BE2C (cell line): ENCODE measurements around the gene CLEC3B. TPM values are rescaled to one million over a fixed set of nuclear protein-coding genes. Genes with fewer than 3 reads are reported as not detected.
"Not testable (repeated sequence)": the region's sequence is repeated elsewhere in the genome, so short reads cannot be mapped to it uniquely, and the experiment has no call there.

Source experiments
- DNase-seq: peaks from one replicate; pipeline ENCODE4 v3.0.0-alpha.2; 2020
- H3K27me3 ChIP-seq: fragments of 250-450 bp; sonication (Bioruptor Pico); 2 replicates; pipeline ENCODE4 v1.5.1; 2020; ENCODE audit warnings: mild to moderate bottlenecking
- H3K36me3 ChIP-seq: fragments of 250-450 bp; sonication (Bioruptor Pico); 2 replicates; pipeline ENCODE4 v1.5.1; 2020; ENCODE audit warnings: mild to moderate bottlenecking
- H3K4me1 ChIP-seq: fragments of 250-450 bp; sonication (Bioruptor Pico); 2 replicates; pipeline ENCODE4 v1.5.1; 2020
- H3K4me3 ChIP-seq: 2 replicates; pipeline ENCODE4 v1.5.1; 2011; ENCODE audit warnings: low read depth, low read length
- H3K9me3 ChIP-seq: fragments of 250-450 bp; sonication (Bioruptor Pico); 2 replicates; pipeline ENCODE4 v1.5.1; 2020
- polyA plus RNA-seq: library from polyadenylated mRNA; unstranded; fragments of >200 nt; gene quantifications from one replicate; pipeline ENCODE4 v1.2.1, GENCODE V29; 2012; ENCODE audit warnings: low read depth, missing spikeins; ENCODE audit not compliant: insufficient read length, insufficient read depth
- TF ChIP-seq, protein P1 (sequence below): IDR thresholded peaks from 2 replicates; pipeline ENCODE4 v1.5.1; 2012; ENCODE audit warnings: mild to moderate bottlenecking, low read depth, low read length

CLEC3B gene, protein sequence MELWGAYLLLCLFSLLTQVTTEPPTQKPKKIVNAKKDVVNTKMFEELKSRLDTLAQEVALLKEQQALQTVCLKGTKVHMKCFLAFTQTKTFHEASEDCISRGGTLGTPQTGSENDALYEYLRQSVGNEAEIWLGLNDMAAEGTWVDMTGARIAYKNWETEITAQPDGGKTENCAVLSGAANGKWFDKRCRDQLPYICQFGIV
- not detected for polyA plus RNA-seq

DNA sequence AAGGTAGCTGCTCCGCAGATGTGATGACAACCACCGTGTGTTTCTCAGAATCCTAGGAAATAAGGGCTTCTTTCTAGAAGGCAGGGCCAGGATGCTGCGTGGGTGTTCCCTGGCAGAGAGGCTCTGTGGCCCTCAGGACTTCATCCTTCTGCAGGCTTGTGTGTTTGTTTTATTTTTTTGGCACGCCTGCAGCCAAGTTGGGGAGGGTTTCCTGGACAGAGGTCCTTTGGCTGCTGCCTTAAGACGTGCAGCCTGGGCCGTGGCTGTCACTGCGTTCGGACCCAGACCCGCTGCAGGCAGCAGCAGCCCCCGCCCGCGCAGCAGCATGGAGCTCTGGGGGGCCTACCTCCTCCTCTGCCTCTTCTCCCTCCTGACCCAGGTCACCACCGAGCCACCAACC lies at the start of gene CLEC3B:
CLEC3B (plus strand) TSS at position 266 of the 400 bp plus-strand sequence; CDS start at position 326, 60 bp downstream.
- Histone ChIP-seq H3K9me3 (no peaks in the 10 kb centered on the region), H3K4me1 (no peaks in the 10 kb centered on the region), H3K4me3 (no peak within 1 kb of the TSS), H3K27me3 (no peaks in the 10 kb centered on the region), H3K36me3 (no peaks in the 10 kb centered on the region)
- TF ChIP-seq, protein P1, sequence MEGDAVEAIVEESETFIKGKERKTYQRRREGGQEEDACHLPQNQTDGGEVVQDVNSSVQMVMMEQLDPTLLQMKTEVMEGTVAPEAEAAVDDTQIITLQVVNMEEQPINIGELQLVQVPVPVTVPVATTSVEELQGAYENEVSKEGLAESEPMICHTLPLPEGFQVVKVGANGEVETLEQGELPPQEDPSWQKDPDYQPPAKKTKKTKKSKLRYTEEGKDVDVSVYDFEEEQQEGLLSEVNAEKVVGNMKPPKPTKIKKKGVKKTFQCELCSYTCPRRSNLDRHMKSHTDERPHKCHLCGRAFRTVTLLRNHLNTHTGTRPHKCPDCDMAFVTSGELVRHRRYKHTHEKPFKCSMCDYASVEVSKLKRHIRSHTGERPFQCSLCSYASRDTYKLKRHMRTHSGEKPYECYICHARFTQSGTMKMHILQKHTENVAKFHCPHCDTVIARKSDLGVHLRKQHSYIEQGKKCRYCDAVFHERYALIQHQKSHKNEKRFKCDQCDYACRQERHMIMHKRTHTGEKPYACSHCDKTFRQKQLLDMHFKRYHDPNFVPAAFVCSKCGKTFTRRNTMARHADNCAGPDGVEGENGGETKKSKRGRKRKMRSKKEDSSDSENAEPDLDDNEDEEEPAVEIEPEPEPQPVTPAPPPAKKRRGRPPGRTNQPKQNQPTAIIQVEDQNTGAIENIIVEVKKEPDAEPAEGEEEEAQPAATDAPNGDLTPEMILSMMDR, result no peak
- DNase-seq, result no peak

DNA sequence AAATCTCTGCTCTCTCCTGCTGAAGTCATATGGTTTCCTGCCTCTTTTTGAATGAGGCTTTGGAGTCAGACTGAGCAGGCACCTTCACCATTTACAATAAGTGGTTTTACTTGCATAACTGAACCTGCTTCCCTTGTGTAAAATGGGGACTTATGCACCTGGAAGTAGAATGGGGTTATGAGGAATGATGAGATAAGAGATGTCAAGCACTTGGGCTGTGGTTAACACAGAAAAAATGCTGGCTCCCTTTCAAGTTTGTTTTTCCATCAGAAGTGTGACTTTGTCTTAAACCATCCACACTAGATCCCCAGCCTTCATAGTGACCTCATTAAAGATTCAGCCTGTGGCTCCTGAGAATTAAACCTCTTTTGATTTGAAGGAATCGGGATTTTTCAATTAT lies 44.9 kb upstream of the CLEC3B start:
- Histone ChIP-seq H3K9me3 (no peaks in the 10 kb centered on the region), H3K36me3 (no peaks in the 10 kb centered on the region), H3K4me3 (no peak overlapping the region), H3K4me1 (no peaks in the 10 kb centered on the region), H3K27me3 (no peaks in the 10 kb centered on the region)
- no peak for DNase-seq
- TF ChIP-seq, protein P1, result no peak

DNA sequence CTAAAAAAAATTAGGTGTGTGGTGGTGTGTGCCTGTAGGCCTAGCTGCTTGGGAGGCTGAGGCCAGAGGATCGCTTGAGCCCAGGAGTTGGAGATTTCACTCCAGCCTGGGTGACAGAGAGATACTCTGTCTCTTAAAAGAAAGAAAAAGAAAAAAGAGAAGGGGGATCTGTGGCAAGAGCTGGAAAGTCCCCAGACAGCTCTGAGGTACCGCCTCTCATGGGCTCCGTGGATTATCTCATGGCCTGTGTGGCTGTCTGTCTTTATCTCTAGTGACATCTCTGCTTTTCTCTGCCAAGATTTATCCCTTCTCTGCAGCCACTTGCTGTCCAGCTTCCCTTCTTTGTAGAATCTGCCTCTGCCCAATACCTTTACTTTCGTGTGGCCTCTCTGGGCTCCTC lies 44.4 kb upstream of the CLEC3B start:
- no peak for DNase-seq
- H3K27me3 ChIP-seq, result no peaks in the 10 kb centered on the region
- H3K4me3 ChIP-seq, result no peak overlapping the region
- no peaks in the 10 kb centered on the region for H3K9me3 ChIP-seq
- H3K36me3 ChIP-seq, result no peaks in the 10 kb centered on the region
- H3K4me1 ChIP-seq, result no peaks in the 10 kb centered on the region
- TF ChIP-seq, protein P1, result no peak

DNA sequence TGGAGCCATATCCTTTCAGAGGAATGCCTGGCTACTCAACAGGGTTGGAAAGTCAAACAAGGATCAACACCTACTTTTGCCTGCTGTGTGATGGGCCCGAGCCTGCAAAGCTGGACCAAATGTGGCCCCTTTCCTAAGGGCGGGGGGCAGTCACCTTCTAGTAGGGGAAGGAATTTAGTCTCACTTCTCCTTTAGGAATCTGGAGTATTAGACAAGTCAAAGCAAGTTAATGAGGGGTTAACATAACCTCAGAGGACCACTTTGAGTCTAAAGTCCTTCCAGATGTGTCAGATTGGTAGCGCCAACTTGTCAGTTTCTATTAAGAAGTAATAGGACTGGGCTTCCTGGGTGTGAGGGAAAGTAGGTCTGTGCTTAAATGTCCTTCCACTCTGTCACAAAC lies 43.3 kb upstream of the CLEC3B start:
- TF ChIP-seq, protein P1, result no peak

DNA sequence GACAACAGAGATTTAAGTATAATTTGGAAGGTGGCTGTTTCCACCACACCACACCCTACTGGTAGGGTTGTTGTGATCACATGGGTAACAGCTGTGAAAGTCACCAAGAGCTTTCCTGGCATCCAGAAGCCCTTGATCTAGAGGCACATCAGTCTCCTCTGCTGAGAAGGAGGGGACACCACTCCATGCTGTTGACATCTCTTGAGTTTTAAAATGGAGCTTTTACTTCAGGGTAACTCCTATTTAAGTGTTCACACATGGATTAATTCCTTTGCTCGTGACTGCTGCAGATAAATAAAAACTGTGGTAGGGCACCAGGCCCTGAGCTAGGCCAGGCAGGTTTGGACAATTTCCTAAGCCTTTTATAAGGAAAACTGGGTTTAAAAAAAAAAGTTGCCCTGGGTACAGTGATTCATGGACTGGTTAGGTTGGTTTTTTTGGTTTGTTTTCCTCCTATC lies 42.6 kb upstream of the CLEC3B start:
- no peaks in the 10 kb centered on the region for H3K4me1 ChIP-seq
- DNase-seq, result no peak
- H3K27me3 ChIP-seq, result no peaks in the 10 kb centered on the region
- TF ChIP-seq, protein P1, result no peak
- no peak overlapping the region for H3K4me3 ChIP-seq
- no peaks in the 10 kb centered on the region for H3K36me3 ChIP-seq
- no peaks in the 10 kb centered on the region for H3K9me3 ChIP-seq

More for the DNA sequence above, 43.3 kb upstream of the CLEC3B start:
- H3K9me3 ChIP-seq, result no peaks in the 10 kb centered on the region
- no peaks in the 10 kb centered on the region for H3K36me3 ChIP-seq
- no peak for DNase-seq
- H3K4me1 ChIP-seq, result no peaks in the 10 kb centered on the region
- no peak overlapping the region for H3K4me3 ChIP-seq
- no peaks in the 10 kb centered on the region for H3K27me3 ChIP-seq

DNA sequence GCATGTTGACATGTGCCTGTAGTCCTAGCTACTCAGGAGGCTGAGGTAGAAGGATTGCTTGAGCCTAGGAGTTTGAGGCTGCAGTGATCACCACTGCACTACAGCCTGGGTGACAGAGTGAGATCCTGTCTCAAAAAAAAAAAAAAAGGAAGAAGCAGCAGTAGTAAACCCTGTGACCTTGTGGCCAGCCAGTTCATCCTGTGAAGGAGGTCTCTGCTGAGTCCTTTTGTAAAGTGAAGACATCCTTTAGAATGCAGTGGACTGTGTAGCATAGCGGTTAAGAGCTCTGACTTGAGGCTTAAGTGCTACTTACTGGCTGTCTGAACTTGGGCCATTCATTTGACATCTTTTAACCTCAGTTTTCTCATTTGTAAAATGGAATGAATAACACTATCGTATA lies 41.8 kb upstream of the CLEC3B start:
- H3K4me3 ChIP-seq, result no peak overlapping the region
- no peaks in the 10 kb centered on the region for H3K4me1 ChIP-seq
- DNase-seq, result no peak
- H3K36me3 ChIP-seq, result no peaks in the 10 kb centered on the region; the same call in 1 of the 2 replicates
- H3K9me3 ChIP-seq, result no peaks in the 10 kb centered on the region
- H3K27me3 ChIP-seq, result no peaks in the 10 kb centered on the region
- TF ChIP-seq, protein P1, result no peak

DNA sequence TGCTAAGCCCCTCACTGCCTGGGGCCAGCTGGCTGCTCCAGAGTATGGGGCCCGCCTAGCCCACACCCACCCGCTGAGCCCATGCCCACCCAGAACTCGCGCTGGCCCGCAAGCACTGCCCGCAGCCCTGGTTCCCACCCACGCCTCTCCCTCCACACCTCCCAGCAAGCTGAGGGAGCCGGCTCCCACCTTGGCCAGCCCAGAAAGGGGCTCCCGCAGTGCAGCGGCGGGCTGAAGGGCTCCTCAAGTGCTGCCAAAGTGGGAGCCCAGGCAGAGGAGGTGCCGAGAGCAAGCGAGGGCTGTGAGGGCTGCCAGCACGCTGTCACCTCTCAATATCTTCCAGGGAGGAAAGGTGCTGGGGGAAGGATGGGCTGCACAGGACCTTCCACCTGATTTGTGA lies 39.8 kb upstream of the CLEC3B start:
- H3K4me1 ChIP-seq, H3K27me3 ChIP-seq, H3K9me3 ChIP-seq, H3K36me3 ChIP-seq, DNase-seq, H3K4me3 ChIP-seq: not testable (repeated sequence)
